ENCODE data around the gene METTL21A.

GRCh38 chr2:207621501-207622039 lies 3.6 kb downstream of the METTL21A start:
- TF ChIP-seq CTCF (IDR thresholded peaks at IDR 0.05; ENCODE audit: poor library complexity) = no peak
- no peak for TF ChIP-seq EZH2 (IDR thresholded peaks at IDR 0.05; ENCODE audit: borderline replicate concordance)
- no peak for TF ChIP-seq EZH2phosphoT487 (IDR thresholded peaks at IDR 0.05; ENCODE audit: low read depth, severe bottlenecking, unreplicated experiment)

Measured in hepatocyte (in vitro differentiated cells).